SK-N-SH (cell line): ENCODE results near the gene KIAA0513. TPM values are rescaled to one million over a fixed set of nuclear protein-coding genes. Genes with fewer than 3 reads are reported as not detected.

Experiments used
- CTCF ChIA-PET: fragments of 300-600, 350-600 bp; formaldehyde crosslinking; extraction: SDS; loops from one replicate; lab custom pipeline; 2021; lab: Yijun Ruan, JAX
- POLR2A ChIA-PET: fragments of 350-600 bp; sonication (Branson Sonifier 250); formaldehyde crosslinking; extraction: SDS; loops from one replicate; lab custom pipeline; 2020; ENCODE audit warnings: antibody characterized with exemption, inconsistent platforms; lab: Yijun Ruan, JAX
- DNase-seq: peaks from one replicate; pipeline ENCODE4 v3.0.0; 2012
- H2AFZ ChIP-seq: fragments of 200-600 bp; sonication (generic); 2 replicates; pipeline ENCODE4 v1.8.1; 2016; ENCODE audit warnings: antibody characterized with exemption, mild to moderate bottlenecking, low read depth
- H3F3A ChIP-seq: fragments of 200-600 bp; sonication (generic); replicated peaks from 2 replicates; pipeline ENCODE3; 2016; ENCODE audit warnings: antibody characterized with exemption, mild to moderate bottlenecking; ENCODE audit not compliant: insufficient read depth
- H3K27ac ChIP-seq, 2 experiments: fragments of 200-500 bp in 1 of 2; fragments of 200-600 bp in 1 of 2; sonication (Bioruptor generic) in 1 of 2; sonication (generic), shearing (Covaris generic) in 1 of 2; 2 replicates each; pipeline versions ENCODE4 v1.5.1 to v1.6.1; 2014 to 2016; ENCODE audit warnings: low read depth in 2 of 2, inconsistent platforms in 1 of 2, low read length in 1 of 2, mild to moderate bottlenecking in 1 of 2, mixed read lengths in 1 of 2
- H3K27me3 ChIP-seq: fragments of 200-600 bp; sonication (generic), shearing (Covaris generic); 2 replicates; pipeline ENCODE4 v1.6.1; 2016; ENCODE audit warnings: mixed run types; ENCODE audit not compliant: insufficient read depth
- H3K36me3 ChIP-seq, 2 experiments: fragments of 200-500 bp in 1 of 2; fragments of 200-600 bp in 1 of 2; sonication (Bioruptor generic) in 1 of 2; sonication (generic) in 1 of 2; replicated peaks in 1 of 2; 2 replicates each; pipeline versions ENCODE3 to v1.5.1; 2014 to 2016; ENCODE audit warnings: low read length in 1 of 2, mild to moderate bottlenecking in 1 of 2; ENCODE audit not compliant: insufficient read depth in 2 of 2, control insufficient read depth in 1 of 2
- H3K4me1 ChIP-seq, 2 experiments: fragments of 200-500 bp in 1 of 2; fragments of 200-600 bp in 1 of 2; sonication (Bioruptor generic) in 1 of 2; sonication (generic), shearing (Covaris generic) in 1 of 2; 2 replicates each; pipeline versions ENCODE4 v1.5.1 to v1.6.1; 2014 to 2016; ENCODE audit warnings: low read depth in 1 of 2, low read length in 1 of 2, mixed run types in 1 of 2; ENCODE audit not compliant: insufficient read depth in 2 of 2, control insufficient read depth in 1 of 2
- H3K4me2 ChIP-seq: fragments of 200-600 bp; sonication (generic), shearing (Covaris generic); 2 replicates; pipeline ENCODE4 v1.6.1; 2017; ENCODE audit warnings: mixed run types
- H3K4me3 ChIP-seq, 2 experiments: fragments of 200-500 bp in 1 of 2; fragments of 200-600 bp in 1 of 2; sonication (Bioruptor generic) in 1 of 2; sonication (generic), shearing (Covaris generic) in 1 of 2; 2 replicates each; pipeline versions ENCODE4 v1.5.1 to v1.8.1; 2014 to 2016; ENCODE audit warnings: low read depth in 2 of 2, inconsistent platforms in 1 of 2, low read length in 1 of 2, mild to moderate bottlenecking in 1 of 2, mixed read lengths in 1 of 2, moderate library complexity in 1 of 2
- H3K79me2 ChIP-seq: fragments of 200-600 bp; sonication (generic); 2 replicates; pipeline ENCODE4 v1.8.1; 2017; ENCODE audit warnings: mild to moderate bottlenecking; ENCODE audit not compliant: insufficient read depth
- H3K9ac ChIP-seq: fragments of 200-600 bp; sonication (generic); 2 replicates; pipeline ENCODE4 v1.6.1; 2017; ENCODE audit warnings: mixed run types
- H3K9me2 ChIP-seq: fragments of 200-600 bp; sonication (generic); 2 replicates; pipeline ENCODE4 v1.6.1; 2017; ENCODE audit warnings: mixed run types
- H3K9me3 ChIP-seq: fragments of 200-600 bp; sonication (generic); 2 replicates; pipeline ENCODE4 v1.6.1; 2017; ENCODE audit warnings: mixed run types, mild to moderate bottlenecking, moderate library complexity
- H4K20me1 ChIP-seq: fragments of 200-600 bp; sonication (generic); 2 replicates; pipeline ENCODE4 v1.6.1; 2017; ENCODE audit warnings: mild to moderate bottlenecking, mixed run types; ENCODE audit not compliant: insufficient read depth
- CHD2 ChIP-seq: fragments of 150-350 bp; IDR thresholded peaks from 2 replicates; pipeline ENCODE4 v1.6.1; 2018; ENCODE audit warnings: low read length; ENCODE audit not compliant: partially characterized antibody
- ELF1 ChIP-seq: IDR thresholded peaks from 2 replicates; pipeline ENCODE4 v1.4.0; 2012
- FOXM1 ChIP-seq: IDR thresholded peaks from 2 replicates; pipeline ENCODE4 v1.4.0; 2012; ENCODE audit warnings: low read depth, mild to moderate bottlenecking
- GABPA ChIP-seq: IDR thresholded peaks from 2 replicates; pipeline ENCODE4 v1.4.0; 2012; ENCODE audit warnings: low read depth, mild to moderate bottlenecking
- GATA2 ChIP-seq: sonication (generic); formaldehyde crosslinking; IDR thresholded peaks from 2 replicates; pipeline ENCODE4 v1.5.0; 2020; ENCODE audit warnings: mild to moderate bottlenecking, missing genetic modification reagents
- IRF3 ChIP-seq: fragments of 150-350 bp; IDR thresholded peaks from 2 replicates; pipeline ENCODE4 v1.6.1; 2016; ENCODE audit warnings: mild to moderate bottlenecking, low read depth, low read length
- MXI1 ChIP-seq: IDR thresholded peaks from 2 replicates; pipeline ENCODE4 v1.6.1; 2012; ENCODE audit warnings: mild to moderate bottlenecking, low read depth, low read length, improper control_type of control experiment
- POLR2AphosphoS5 ChIP-seq: IDR thresholded peaks from 2 replicates; pipeline ENCODE4 v1.6.1; 2012; ENCODE audit warnings: low read depth, low read length
- RAD21 ChIP-seq: IDR thresholded peaks from 2 replicates; pipeline ENCODE4 v1.6.1; 2012; ENCODE audit warnings: mild to moderate bottlenecking, low read length
- RXRA ChIP-seq: IDR thresholded peaks from 2 replicates; pipeline ENCODE4 v1.4.0; 2012; ENCODE audit warnings: low read depth, mild to moderate bottlenecking, borderline replicate concordance
- TAF1 ChIP-seq: IDR thresholded peaks from 2 replicates; pipeline ENCODE4 v1.6.1; 2012; ENCODE audit warnings: low read depth, mild to moderate bottlenecking, low read length, moderate library complexity, borderline replicate concordance
- TCF12 ChIP-seq: IDR thresholded peaks from 2 replicates; pipeline ENCODE4 v1.4.0; 2012
- TEAD4 ChIP-seq: IDR thresholded peaks from 2 replicates; pipeline ENCODE4 v1.4.0; 2012; ENCODE audit warnings: mild to moderate bottlenecking, borderline replicate concordance; ENCODE audit not compliant: insufficient read depth
- USF2 ChIP-seq: fragments of 150-350 bp; IDR thresholded peaks from 2 replicates; pipeline ENCODE4 v1.6.1; 2017; ENCODE audit warnings: antibody characterized with exemption, low read length, low read depth, borderline replicate concordance
- ZBTB33 ChIP-seq: IDR thresholded peaks from 2 replicates; pipeline ENCODE4 v1.4.0; 2012; ENCODE audit warnings: low read depth, borderline replicate concordance
- WGBS: methylation state at CpG from one replicate; pipeline ENCODE4 v1.1.6; 2017; ENCODE audit warnings: low lambda C conversion rate; 5-methylcytosine and 5-hydroxymethylcytosine counted together
- polyA plus RNA-seq, 3 experiments: library from polyadenylated mRNA; depleted of rRNA; stranded (reverse); fragments of >200 nt; gene quantifications; 2 replicates each; pipeline ENCODE4 v1.2.3, GENCODE V29; 2012
- TF ChIP-seq, protein P1 (sequence below): IDR thresholded peaks from 2 replicates; pipeline ENCODE4 v1.4.0; 2012; ENCODE audit warnings: low read depth
- TF ChIP-seq, protein P2 (sequence below): IDR thresholded peaks from 2 replicates; pipeline ENCODE4 v1.6.1; 2012; ENCODE audit warnings: mild to moderate bottlenecking, low read depth, low read length, moderate library complexity

Gene KIAA0513
- polyA plus RNA-seq, 1 of the 3 experiments (the other 2 are of a cell fraction): 6.5 TPM

GRCh38 chr16:85047867-85048455, 20.4 kb downstream of the KIAA0513 start:
- CTCF ChIA-PET: interaction anchor here (1.4 kb wide), 1 partner anchor 38 kb away, joined by 5 read pairs; no protein-coding TSS in a partner anchor
- Histone ChIP-seq H3K4me3 (no peak overlapping the region), H3F3A (no peaks in the 10 kb centered on the region), H3K79me2 (no peaks in the 10 kb centered on the region), H3K4me2 (no peak overlapping the region), H2AFZ (no peak overlapping the region), H3K9me3 (no peaks in the 10 kb centered on the region), H3K27ac (no peak overlapping the region), H3K4me1 (peaks cover 0 to 8% of the 10 kb centered on the region in 2 experiments; a peak in 1 of 4 replicates), H3K36me3 (no peaks in the 10 kb centered on the region), H3K9me2 (no peaks in the 10 kb centered on the region), H3K9ac (no peak overlapping the region), H3K27me3 (no peaks in the 10 kb centered on the region)
- DNase-seq: no peak
- 84% methylated on average over 10 of the region's 11 CpGs for WGBS
- POLR2A ChIA-PET: no interaction called here
- no peak for TF ChIP-seq TEAD4
- no peak for TF ChIP-seq RAD21
- TF ChIP-seq CHD2: no peak
- TF ChIP-seq USF2: no peak
- no peak for TF ChIP-seq TAF1
- no peak for TF ChIP-seq MXI1
- TF ChIP-seq, protein P1, sequence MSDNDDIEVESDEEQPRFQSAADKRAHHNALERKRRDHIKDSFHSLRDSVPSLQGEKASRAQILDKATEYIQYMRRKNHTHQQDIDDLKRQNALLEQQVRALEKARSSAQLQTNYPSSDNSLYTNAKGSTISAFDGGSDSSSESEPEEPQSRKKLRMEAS: no peak
- TF ChIP-seq FOXM1: no peak
- no peak for TF ChIP-seq ZBTB33
- TF ChIP-seq IRF3: no peak
- TF ChIP-seq GATA2 (CRISPR knock-in tag): no peak
- no peak for TF ChIP-seq TCF12
- TF ChIP-seq, protein P2, sequence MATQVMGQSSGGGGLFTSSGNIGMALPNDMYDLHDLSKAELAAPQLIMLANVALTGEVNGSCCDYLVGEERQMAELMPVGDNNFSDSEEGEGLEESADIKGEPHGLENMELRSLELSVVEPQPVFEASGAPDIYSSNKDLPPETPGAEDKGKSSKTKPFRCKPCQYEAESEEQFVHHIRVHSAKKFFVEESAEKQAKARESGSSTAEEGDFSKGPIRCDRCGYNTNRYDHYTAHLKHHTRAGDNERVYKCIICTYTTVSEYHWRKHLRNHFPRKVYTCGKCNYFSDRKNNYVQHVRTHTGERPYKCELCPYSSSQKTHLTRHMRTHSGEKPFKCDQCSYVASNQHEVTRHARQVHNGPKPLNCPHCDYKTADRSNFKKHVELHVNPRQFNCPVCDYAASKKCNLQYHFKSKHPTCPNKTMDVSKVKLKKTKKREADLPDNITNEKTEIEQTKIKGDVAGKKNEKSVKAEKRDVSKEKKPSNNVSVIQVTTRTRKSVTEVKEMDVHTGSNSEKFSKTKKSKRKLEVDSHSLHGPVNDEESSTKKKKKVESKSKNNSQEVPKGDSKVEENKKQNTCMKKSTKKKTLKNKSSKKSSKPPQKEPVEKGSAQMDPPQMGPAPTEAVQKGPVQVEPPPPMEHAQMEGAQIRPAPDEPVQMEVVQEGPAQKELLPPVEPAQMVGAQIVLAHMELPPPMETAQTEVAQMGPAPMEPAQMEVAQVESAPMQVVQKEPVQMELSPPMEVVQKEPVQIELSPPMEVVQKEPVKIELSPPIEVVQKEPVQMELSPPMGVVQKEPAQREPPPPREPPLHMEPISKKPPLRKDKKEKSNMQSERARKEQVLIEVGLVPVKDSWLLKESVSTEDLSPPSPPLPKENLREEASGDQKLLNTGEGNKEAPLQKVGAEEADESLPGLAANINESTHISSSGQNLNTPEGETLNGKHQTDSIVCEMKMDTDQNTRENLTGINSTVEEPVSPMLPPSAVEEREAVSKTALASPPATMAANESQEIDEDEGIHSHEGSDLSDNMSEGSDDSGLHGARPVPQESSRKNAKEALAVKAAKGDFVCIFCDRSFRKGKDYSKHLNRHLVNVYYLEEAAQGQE: no peak
- no peak for TF ChIP-seq ELF1
- no peak for TF ChIP-seq POLR2AphosphoS5
- no peak for TF ChIP-seq GABPA
- no peak for TF ChIP-seq RXRA
- TF ChIP-seq, all 33 proteins: peak for 0
- no peaks in the 10 kb centered on the region for H4K20me1 ChIP-seq
